ENCODE data around the gene CEP295NL. TPM values are rescaled to one million over a fixed set of nuclear protein-coding genes. Genes with fewer than 3 reads are reported as not detected.

The CEP295NL gene
- total RNA-seq, 1 experiment from 2014 or later, result 0.87 TPM

GRCh38 chr17:78944026-78944425, 41.0 kb upstream of the CEP295NL start:
- ATAC-seq, result no peak
- ChIA-PET POLR2A (interaction anchor here (0.6 kb wide), 1 partner anchor 10 kb away, joined by 3 read pairs; no protein-coding TSS in a partner anchor), CTCF (no interaction called here)
- Histone ChIP-seq H3K4me1 (ENCODE audit: control insufficient read depth, insufficient read depth, low read length) (no peaks in the 10 kb centered on the region), H3K27me3 (ENCODE audit: control insufficient read depth, insufficient read depth, low read length) (no peaks in the 10 kb centered on the region), H3K27ac (ENCODE audit: low read length) (no peak overlapping the region), H3K36me3 (ENCODE audit: control insufficient read depth, insufficient read depth, low read length) (no peaks in the 10 kb centered on the region), H3K9me3 (ENCODE audit: control insufficient read depth, insufficient read depth, low read depth, low read length) (no peaks in the 10 kb centered on the region), H3K4me3 (ENCODE audit: low read depth in 2 of 2, low read length in 2 of 2) (no peak overlapping the region)
- DNase-seq (ENCODE audit: low read depth, low spot score), result no peak
- no peak for TF ChIP-seq TCF7L2 (IDR thresholded peaks at IDR 0.05; ENCODE audit: low read depth, low read length)
- no peak for TF ChIP-seq REST (IDR thresholded peaks at IDR 0.05; ENCODE audit: insufficient read depth in 1 of 2, low read depth in 2 of 2, low read length in 1 of 2)
- no peak for TF ChIP-seq SIN3A (IDR thresholded peaks at IDR 0.05; ENCODE audit: borderline replicate concordance, insufficient read depth, low read depth, low read length)
- no peak for TF ChIP-seq CTCF (IDR thresholded peaks at IDR 0.05)
- no peak for TF ChIP-seq POLR2AphosphoS5 (IDR thresholded peaks at IDR 0.05; ENCODE audit: low read depth, low read length)
- in situ Hi-C loops (cut with HindIII; ENCODE audit: low pct_unique_long_range_greater_than_20kb, low sequenced_read_pairs) (no loop called here), intact Hi-C loops (cut with micrococcal nuclease; ENCODE audit: unreplicated experiment) (no loop called here)
- BruUV-seq (replicated peaks), result no TSS peak

- CTCF ChIA-PET, result no interaction called here
- in situ Hi-C loops (cut with HindIII; ENCODE audit: low pct_unique_long_range_greater_than_20kb, low sequenced_read_pairs), result no loop called here
- Histone ChIP-seq H3K9me3 (ENCODE audit: control insufficient read depth, insufficient read depth, low read depth, low read length) (no peaks in the 10 kb centered on the region), H3K4me1 (ENCODE audit: control insufficient read depth, insufficient read depth, low read length) (peaks cover 3% of the 10 kb centered on the region; the same call in 1 of the 2 replicates), H3K36me3 (ENCODE audit: control insufficient read depth, insufficient read depth, low read length) (no peaks in the 10 kb centered on the region), H3K27me3 (ENCODE audit: control insufficient read depth, insufficient read depth, low read length) (no peaks in the 10 kb centered on the region), H3K27ac (ENCODE audit: low read length) (no peak overlapping the region), H3K4me3 (ENCODE audit: low read depth in 2 of 2, low read length in 2 of 2) (no peak overlapping the region)
- TF ChIP-seq POLR2AphosphoS5 (IDR thresholded peaks at IDR 0.05; ENCODE audit: low read depth, low read length) (no peak), TCF7L2 (IDR thresholded peaks at IDR 0.05; ENCODE audit: low read depth, low read length) (no peak), CTCF (IDR thresholded peaks at IDR 0.05) (no peak)
- POLR2A ChIA-PET, result no interaction called here
- no TSS peak for BruUV-seq (replicated peaks)
- no peak for DNase-seq (ENCODE audit: low read depth, low spot score)
- ATAC-seq, result no peak
- intact Hi-C loops (cut with micrococcal nuclease; ENCODE audit: unreplicated experiment), result no loop called here
Observed at GRCh38 chr17:78940708-78941107, 37.7 kb upstream of the CEP295NL start.

Measured in Panc1 (cell line).